Measurements from ENCODE around the gene MYL6B.
"Not testable (repeated sequence)": the region's sequence is repeated elsewhere in the genome, so short reads cannot be mapped to it uniquely, and the experiment has no call there.

Gene MYL6B

GRCh38 chr12:56152756-56153677, 630 bp downstream of the MYL6B start:
- DNase-seq (ENCODE audit: low spot score), result no peak

GRCh38 chr12:56153678-56154065, 1.3 kb downstream of the MYL6B start:
- DNase-seq (ENCODE audit: low spot score), result no peak

GRCh38 chr12:56154246-56154771, 1.9 kb downstream of the MYL6B start:
- DNase-seq (ENCODE audit: low spot score), result no peak

GRCh38 chr12:56154818-56155217, 2.4 kb downstream of the MYL6B start:
- DNase-seq (ENCODE audit: low spot score), result no peak

- no peak for DNase-seq (ENCODE audit: low spot score)
Observed at GRCh38 chr12:56155256-56155845, 3.0 kb downstream of the MYL6B start.

- not testable (repeated sequence) for DNase-seq (ENCODE audit: low spot score)
Observed at GRCh38 chr12:56156464-56157200, 4.2 kb downstream of the MYL6B start.

GRCh38 chr12:56157201-56158028, 5.0 kb downstream of the MYL6B start:
- DNase-seq (ENCODE audit: low spot score), result peak; percentile 50

- DNase-seq (ENCODE audit: low spot score), result peak; percentile 96
Observed at GRCh38 chr12:56158029-56158925, 5.9 kb downstream of the MYL6B start, which contains the start of gene MYL6. Gene MYL6, plus strand, starts transcription at chr12:56158359. Its CDS starts 43 bp downstream, at chr12:56158402.

GRCh38 chr12:56158926-56159461, 6.6 kb downstream of the MYL6B start:
- peak; percentile 53 for DNase-seq (ENCODE audit: low spot score)

GRCh38 chr12:56159482-56160192, 7.2 kb downstream of the MYL6B start:
- no peak for DNase-seq (ENCODE audit: low spot score)

- no peak for DNase-seq (ENCODE audit: low spot score)
Observed at GRCh38 chr12:56160193-56160763, 7.9 kb downstream of the MYL6B start.

GRCh38 chr12:56160894-56161689, 8.7 kb downstream of the MYL6B start:
- DNase-seq (ENCODE audit: low spot score), result no peak

GRCh38 chr12:56161690-56162351, 9.4 kb downstream of the MYL6B start:
- DNase-seq (ENCODE audit: low spot score), result no peak

- no peak for DNase-seq (ENCODE audit: low spot score)
Observed at GRCh38 chr12:56162468-56163290, 10.3 kb downstream of the MYL6B start.

- no peak for DNase-seq (ENCODE audit: low spot score)
Observed at GRCh38 chr12:56163533-56164344, 11.4 kb downstream of the MYL6B start.

- DNase-seq (ENCODE audit: low spot score), result no peak
Observed at GRCh38 chr12:56164345-56164729, 11.9 kb downstream of the MYL6B start.

Data from COLO829 (cell line).